GM10266 (cell line): Measurements from ENCODE around the gene MGLL.

Experiments used
- DNase-seq: peaks from one replicate; pipeline ENCODE4 v3.0.0; 2012; ENCODE audit errors: extremely low spot score
- TF ChIP-seq, protein P1 (sequence below): IDR thresholded peaks from 2 replicates; pipeline ENCODE4 v1.5.1; 2012; ENCODE audit warnings: mild to moderate bottlenecking, low read depth; ENCODE audit not compliant: control insufficient read depth, insufficient read depth; ENCODE audit errors: missing control alignments

MGLL gene

DNA sequence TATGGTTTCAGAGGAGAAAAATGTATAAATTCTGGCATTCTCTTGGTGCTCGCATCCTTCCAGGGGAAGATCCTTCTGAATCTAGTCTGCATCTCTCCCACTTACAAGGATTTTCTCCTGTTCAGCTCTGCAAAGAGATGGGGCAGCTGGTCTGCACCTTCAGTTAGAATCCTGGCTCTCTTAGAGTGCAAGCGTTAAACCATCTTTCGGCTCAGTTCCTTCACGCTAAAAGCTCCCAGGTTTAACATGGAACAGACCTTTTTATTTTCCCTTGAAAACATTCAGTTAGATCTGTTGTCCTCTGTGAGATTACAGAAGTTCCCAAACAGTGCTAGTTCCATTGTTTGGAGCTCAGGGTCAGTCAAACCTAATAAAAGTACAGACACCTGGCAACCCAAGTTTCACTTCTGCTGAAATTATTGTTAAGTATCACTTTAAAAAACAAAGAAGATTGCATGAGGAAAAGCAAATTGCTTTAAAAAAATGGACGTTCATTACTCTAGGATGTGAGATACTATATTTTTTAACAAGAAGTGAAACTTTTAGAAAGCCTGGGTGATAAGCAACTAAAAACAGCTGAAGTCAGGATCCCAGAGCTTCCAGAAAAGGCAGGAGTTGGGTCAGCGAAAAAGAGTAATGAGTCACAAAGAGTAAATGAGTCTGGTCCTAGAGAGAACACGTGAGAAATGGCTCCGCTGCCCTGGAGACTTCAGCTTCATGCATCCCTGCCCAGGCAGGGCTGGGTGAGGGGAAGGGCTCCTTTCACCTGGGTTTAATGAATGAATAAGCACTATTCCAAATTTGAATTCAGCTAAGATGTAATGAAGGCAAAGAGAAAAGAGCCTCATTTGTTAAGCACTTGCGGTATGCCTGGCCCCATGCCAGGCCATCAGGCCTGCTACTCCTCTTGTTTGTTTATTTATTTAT is 86.3 kb downstream of the MGLL start:
- DNase-seq = peak; percentile 37
- TF ChIP-seq, protein P1, sequence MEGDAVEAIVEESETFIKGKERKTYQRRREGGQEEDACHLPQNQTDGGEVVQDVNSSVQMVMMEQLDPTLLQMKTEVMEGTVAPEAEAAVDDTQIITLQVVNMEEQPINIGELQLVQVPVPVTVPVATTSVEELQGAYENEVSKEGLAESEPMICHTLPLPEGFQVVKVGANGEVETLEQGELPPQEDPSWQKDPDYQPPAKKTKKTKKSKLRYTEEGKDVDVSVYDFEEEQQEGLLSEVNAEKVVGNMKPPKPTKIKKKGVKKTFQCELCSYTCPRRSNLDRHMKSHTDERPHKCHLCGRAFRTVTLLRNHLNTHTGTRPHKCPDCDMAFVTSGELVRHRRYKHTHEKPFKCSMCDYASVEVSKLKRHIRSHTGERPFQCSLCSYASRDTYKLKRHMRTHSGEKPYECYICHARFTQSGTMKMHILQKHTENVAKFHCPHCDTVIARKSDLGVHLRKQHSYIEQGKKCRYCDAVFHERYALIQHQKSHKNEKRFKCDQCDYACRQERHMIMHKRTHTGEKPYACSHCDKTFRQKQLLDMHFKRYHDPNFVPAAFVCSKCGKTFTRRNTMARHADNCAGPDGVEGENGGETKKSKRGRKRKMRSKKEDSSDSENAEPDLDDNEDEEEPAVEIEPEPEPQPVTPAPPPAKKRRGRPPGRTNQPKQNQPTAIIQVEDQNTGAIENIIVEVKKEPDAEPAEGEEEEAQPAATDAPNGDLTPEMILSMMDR = no peak

DNA sequence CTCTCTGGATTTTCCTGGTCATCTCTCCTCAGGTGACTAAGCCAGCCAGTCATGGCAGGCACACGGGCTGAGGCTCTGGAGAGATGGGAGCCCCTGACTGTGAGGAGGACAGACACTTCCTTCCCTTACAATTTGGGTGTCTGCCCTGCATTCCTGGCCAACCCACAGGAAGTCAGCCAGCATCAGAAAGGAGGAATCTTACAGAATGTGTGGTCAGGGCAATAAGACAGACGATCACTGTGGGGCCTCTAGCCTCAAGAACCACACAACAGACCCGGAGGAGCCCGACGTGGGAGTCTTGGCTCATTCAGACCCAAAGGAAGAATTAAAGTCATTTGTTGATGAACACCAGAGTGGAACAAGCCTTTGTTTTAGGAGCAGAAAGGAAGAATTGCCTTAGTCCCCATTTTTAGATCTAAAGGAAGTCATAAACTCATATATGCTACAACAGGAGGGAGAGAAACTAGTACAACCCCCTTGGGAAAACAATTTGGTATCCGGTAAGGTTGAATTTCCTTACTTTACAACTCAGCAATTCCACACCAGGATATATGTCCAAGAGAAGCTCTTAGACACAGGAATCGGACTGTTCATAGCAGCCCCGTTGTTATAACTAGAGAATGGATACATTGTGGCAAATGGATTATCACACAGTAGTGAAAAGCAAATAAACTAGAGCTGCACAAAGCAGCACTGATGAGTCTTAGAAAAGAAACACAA is 87.4 kb downstream of the MGLL start:
- TF ChIP-seq, protein P1 = no peak
- no peak for DNase-seq

DNA sequence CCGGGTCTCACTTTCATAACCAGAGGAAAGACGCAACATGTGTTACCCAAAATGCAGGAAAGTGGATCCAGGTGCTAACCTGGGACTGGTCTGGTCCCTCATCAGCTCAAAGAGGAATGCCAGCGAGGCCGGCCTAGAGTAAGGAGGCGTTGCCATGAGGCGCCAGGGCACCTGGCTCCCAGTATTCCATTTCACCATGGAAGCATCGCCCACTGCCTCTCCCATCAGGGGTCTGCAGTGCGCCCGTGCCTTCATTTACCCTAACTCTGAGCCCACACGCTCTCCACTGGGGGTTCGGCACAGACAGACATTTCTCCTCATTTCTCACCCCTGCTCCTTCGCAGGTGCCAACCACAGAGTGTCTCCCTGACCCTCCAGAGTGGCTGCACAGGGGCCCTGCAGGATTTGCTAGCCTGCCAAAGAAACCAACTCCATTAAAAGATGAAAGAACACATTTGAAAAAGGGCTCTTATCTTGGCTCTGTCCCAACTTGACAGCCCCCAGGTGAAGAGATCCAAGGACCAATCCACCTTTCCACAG is 88.1 kb downstream of the MGLL start:
- DNase-seq = no peak
- TF ChIP-seq, protein P1 = no peak

DNA sequence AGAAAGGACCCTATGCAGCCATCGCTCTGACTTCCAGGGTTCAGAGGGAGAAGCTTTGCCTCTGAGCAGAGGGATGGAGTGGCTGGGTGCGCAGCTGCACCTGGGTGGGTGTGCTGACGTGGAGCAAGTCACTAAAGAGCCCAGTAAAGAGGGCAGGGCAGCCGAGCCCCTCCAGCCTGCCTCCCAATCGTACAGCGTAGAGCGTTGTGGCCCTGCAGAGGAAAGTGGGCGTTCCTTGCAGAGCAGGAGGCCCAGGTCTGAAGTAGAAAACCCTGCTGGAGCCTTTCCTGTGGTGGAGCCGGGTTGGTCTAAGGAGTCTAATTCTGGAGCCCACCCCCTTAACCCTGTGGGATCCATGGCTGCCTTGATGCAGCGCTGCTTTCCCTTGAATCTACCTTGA is 88.5 kb downstream of the MGLL start:
- TF ChIP-seq, protein P1 = no peak
- DNase-seq = no peak

DNA sequence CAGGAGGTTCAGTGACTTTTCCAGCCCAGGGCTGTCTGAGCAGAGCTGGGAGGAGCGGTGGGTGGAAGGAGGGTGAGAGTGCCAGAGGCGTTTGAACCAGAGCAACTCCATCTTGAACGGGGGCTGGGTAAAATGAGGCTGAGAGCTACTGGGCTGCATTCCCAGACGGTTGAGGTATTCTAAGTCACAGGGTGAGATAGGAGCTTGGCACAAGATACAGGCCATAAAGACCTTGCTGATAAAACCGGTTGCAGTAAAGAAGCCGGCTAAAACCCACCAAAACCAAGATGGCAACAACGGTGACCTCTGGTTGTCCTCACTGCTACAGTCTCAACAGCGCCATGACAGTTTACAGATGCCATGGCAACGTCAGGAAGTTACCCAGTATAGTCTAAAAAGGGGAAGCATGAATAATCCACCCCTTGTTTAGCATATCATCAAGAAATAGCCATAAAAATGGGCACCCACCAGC is 89.4 kb downstream of the MGLL start:
- DNase-seq = no peak
- TF ChIP-seq, protein P1 = no peak

DNA sequence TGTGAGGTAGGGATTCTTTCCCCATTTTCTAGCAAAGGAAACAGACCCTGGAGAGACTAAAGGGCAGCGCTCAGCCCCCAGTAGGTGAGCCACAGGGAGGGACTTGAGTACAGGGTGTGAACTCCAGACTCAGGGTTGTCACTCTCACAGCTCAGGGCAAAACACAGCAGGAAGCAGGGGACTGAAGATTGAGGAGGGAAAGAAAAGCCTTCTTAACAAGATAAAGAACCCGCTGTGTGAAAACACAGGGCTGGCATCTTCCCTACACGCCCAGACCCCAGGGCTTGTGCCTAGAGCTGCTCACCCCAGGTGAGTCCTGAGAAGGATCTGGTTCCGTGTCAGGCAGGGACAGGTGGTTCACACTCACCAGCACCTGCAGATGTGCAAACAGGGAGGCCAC is 90.0 kb downstream of the MGLL start:
- DNase-seq = no peak
- TF ChIP-seq, protein P1 = no peak
